ENCODE data around the gene YIPF6.
A peak's percentile ranks its signal among the peaks of the same experiment; 100 is the strongest.
"Not testable (repeated sequence)": the region's sequence is repeated elsewhere in the genome, so short reads cannot be mapped to it uniquely, and the experiment has no call there.

YIPF6 gene

GRCh38 chrX:68506649-68507048, 7.8 kb downstream of the YIPF6 start:
- no peak for DNase-seq (ENCODE audit: low spot score)

DNA sequence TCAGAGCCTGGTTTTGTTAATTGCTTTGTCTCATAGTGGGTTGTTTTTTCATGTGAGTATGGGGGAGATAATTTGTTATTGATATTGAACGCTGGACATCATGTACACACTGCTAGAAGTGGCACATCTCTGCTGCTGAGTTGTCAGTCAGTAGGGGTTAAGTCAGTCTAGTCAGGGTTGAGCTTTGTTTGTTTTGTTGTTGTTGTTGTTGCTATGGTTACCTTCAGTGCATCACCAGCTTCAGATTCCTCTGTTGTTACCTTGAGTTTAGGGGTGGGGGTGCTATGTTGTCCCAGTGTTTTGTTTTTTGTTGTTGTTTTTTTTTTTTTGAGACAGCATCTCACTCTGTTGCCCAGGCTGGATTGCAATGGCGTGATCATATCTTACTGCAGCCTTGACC, 9.9 kb downstream of the YIPF6 start:
- peak; percentile 50 for DNase-seq (ENCODE audit: low spot score)

GRCh38 chrX:68511255-68511654, 12.4 kb downstream of the YIPF6 start:
- DNase-seq (ENCODE audit: low spot score): peak; percentile 48

- DNase-seq (ENCODE audit: low spot score): not testable (repeated sequence)
These were observed 25.8 kb downstream of the YIPF6 start for GRCh38 chrX:68524680-68525079.

GRCh38 chrX:68532831-68533533, 34.1 kb downstream of the YIPF6 start:
- DNase-seq (ENCODE audit: low spot score): no peak

- no peak for DNase-seq (ENCODE audit: low spot score)
These were observed 34.8 kb downstream of the YIPF6 start for GRCh38 chrX:68533656-68534055.

DNA sequence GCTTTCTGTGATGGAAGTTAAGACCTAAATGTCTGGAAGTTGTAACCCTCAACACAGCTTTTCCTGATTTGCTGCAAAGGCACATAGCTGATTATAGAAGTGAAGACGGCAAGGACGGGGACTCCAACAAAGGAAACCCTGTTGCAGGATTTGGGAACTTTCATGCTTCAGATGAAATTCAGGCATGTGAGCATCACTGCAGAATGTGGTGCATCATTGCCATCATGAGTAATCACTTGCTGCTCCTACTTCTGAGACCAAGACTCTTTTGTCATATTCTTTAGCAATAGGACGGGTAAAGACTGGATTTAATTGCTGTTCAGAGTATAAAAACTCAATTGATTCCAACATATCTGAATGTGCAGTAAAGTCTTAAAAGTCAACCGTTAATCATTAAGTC, 35.8 kb downstream of the YIPF6 start:
- DNase-seq (ENCODE audit: low spot score): no peak

DNA sequence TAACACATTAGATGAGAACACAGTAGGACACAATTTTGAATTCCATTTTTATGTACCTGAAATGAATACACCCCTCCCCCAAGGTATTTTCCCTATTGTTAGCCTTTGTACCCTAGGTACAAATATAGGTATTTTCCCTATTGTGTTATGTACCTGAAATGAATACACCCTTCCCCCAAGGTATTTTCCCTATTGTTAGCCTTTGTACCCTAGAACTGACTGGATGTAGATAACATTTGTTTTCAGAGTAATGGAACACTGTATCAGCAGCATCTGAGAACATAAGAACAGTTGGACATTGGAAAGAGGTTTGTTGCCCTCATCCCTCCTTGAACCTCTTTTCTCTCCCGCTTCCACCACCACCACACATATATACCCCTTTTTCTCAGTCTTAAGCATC, 37.6 kb downstream of the YIPF6 start:
- no peak for DNase-seq (ENCODE audit: low spot score)

GRCh38 chrX:68536884-68537283, 38.0 kb downstream of the YIPF6 start:
- no peak for DNase-seq (ENCODE audit: low spot score)

DNA sequence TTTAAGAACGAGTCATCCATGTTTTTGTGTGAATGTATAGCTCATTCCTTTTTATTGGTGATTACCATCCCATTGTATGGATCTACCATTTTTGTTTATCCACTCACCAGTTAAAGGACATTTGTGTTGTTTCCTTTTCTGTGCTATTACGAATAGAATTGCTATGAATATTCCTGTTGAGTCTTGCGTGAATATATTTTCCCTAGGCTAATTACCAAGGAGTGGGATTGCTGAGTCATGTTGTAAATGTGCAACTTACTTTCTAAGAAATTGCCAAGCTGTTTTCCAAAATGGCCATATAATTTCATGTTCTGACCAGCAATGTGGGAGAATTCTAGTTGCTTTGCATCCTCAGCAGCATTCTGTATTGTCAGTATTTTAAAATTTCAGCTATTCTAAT, 51.3 kb downstream of the YIPF6 start:
- DNase-seq (ENCODE audit: low spot score): no peak

DNA sequence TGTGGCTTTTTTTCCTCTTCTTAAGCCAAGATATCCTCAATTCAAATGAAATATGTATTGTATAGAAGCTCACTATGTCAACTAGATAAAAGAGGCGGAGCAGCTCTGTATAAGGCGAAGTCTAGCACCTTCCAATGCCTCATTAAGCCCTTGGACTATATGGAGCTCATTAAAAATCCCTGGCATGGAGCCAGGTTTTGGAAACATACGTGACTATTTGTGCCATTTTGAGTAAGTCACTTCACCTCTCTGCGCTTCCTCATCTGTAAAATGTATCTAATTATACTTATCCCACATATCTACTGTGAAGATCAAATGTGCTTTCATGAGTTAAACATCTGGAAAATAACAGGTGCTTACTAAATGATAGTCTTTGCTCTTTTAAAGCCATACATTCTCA, 57.2 kb downstream of the YIPF6 start:
- DNase-seq (ENCODE audit: low spot score): no peak

GRCh38 chrX:68557126-68557525, 58.3 kb downstream of the YIPF6 start:
- not testable (repeated sequence) for DNase-seq (ENCODE audit: low spot score)

DNA sequence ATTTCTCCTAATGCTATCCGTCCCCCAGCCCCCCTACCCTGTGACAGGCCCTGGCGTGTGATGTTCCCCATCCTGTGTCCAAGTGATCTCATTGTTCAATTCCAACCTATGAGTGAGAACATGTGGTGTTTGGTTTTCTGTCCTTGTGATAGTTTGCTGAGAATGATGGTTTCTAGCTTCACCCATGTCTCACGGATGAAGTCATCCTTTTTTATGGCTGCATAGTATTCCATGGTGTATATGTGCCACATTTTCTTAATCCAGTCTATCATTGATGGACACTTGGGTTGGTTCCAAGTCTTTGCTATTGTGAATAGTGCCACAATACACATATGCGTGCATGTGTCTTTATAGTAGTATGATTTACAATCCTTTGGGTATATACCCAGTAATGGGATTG, 61.1 kb downstream of the YIPF6 start:
- DNase-seq (ENCODE audit: low spot score): not testable (repeated sequence)

GRCh38 chrX:68568136-68568535, 69.3 kb downstream of the YIPF6 start:
- no peak for DNase-seq (ENCODE audit: low spot score)

DNA sequence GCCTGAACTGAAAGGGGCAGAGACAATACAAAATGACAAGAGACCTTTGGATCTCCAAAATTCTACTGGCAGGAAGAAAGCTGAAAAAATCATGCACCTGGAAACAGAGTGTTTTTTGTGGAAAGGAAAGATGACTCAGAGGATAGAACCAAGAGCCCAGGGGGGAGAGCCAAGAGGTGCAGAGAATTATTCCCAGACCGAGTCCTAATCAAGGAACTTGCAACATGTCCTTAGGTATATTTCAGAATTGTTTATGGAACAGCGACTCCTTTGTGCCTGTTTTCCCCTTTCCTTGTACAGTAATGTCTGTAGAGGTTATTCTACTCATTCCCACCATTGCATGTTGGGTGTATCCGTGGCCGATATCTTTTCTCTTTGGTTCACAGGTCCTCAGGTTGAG, 71.7 kb downstream of the YIPF6 start:
- no peak for DNase-seq (ENCODE audit: low spot score)

DNA sequence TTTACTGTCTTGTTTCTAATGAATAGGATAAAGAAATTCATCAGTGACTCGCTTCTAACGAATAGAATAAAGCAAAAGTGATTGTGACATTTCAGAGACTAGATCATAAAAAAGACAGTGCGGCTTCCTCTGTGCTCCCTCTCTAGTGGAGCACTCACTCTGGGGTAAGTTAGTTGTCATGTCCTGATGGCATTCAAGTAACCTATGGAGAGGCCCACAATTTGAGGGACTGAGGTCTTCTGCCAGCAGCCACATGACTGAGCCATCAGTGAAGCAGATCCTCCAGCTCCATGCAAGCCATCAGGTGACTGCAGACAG, 72.4 kb downstream of the YIPF6 start:
- DNase-seq (ENCODE audit: low spot score): no peak

GRCh38 chrX:68571610-68572311, 72.9 kb downstream of the YIPF6 start:
- no peak for DNase-seq (ENCODE audit: low spot score)

DNA sequence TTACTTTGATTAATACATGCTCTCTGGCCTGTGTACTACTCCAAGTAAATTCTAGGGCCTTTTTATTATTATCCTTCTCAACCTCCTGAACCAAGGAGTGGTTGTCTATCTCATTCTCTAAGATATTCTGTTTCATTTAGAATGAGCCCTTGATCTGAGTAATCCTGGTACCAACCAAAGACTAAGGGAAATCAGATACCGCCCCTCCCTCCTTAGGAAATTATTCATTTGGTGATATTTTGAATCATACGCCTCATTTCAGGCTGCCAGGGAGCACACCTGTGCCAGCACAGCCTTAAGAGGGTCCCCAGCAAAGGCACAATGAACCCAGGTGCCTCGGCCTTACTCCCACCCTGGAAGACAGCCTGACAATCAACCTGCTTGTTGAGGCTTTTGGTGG, 75.4 kb downstream of the YIPF6 start:
- DNase-seq (ENCODE audit: low spot score): no peak

DNA sequence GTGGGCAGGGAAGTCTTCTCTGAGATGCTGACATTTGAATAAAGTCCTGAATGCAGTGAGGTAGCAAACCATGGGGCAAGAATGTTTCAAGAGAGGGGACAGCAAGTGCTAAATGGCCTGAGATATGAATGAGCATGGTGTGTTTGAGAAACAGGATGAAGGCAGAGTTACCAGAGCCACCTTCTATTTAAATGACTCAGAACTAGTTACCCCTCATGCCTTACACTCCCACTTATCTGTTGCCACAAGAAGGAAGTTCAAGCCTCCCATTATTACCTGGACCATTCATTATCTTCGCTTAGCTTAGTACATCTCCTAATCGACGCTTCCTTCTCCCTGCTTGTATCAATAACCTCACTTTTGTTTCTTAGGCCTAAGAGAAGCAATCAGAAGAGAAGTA, 81.0 kb downstream of the YIPF6 start:
- no peak for DNase-seq (ENCODE audit: low spot score)

GRCh38 chrX:68584221-68584620, 85.4 kb downstream of the YIPF6 start:
- no peak for DNase-seq (ENCODE audit: low spot score)

Data from CD4-positive, alpha-beta T cell treated with Interleukin-15 for 4 hours (primary cell).